ENCODE results near the gene HOXD4.

GRCh38 chr2:176193048-176193447 is 41.7 kb downstream of the HOXD4 start:
- TF ChIP-seq, protein P1, sequence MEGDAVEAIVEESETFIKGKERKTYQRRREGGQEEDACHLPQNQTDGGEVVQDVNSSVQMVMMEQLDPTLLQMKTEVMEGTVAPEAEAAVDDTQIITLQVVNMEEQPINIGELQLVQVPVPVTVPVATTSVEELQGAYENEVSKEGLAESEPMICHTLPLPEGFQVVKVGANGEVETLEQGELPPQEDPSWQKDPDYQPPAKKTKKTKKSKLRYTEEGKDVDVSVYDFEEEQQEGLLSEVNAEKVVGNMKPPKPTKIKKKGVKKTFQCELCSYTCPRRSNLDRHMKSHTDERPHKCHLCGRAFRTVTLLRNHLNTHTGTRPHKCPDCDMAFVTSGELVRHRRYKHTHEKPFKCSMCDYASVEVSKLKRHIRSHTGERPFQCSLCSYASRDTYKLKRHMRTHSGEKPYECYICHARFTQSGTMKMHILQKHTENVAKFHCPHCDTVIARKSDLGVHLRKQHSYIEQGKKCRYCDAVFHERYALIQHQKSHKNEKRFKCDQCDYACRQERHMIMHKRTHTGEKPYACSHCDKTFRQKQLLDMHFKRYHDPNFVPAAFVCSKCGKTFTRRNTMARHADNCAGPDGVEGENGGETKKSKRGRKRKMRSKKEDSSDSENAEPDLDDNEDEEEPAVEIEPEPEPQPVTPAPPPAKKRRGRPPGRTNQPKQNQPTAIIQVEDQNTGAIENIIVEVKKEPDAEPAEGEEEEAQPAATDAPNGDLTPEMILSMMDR (IDR thresholded peaks at IDR 0.05; ENCODE audit: low read depth, low read length) = no peak
- no peak for TF ChIP-seq EZH2phosphoT487 (IDR thresholded peaks at IDR 0.05; ENCODE audit: low read depth)

All from OCI-LY3 (cell line).